Ovary (tissue), 3 donors: Measurements from ENCODE around the gene PROP1.

Experiments used
- CTCF ChIP-seq, 3 donors: fragments of 450-650 bp in 2 of 3; fragments of 200-600 bp in 1 of 3; IDR thresholded peaks; one replicate each; pipeline versions ENCODE4 v1.5.1 to v1.8.0; 2016 to 2022; ENCODE audit warnings: antibody characterized with exemption in 3 of 3, mild to moderate bottlenecking in 1 of 3
- EP300 ChIP-seq: sonication (generic); formaldehyde crosslinking; IDR thresholded peaks from one replicate; pipeline ENCODE4 v1.6.1; 2017; ENCODE audit warnings: antibody characterized with exemption
- POLR2A ChIP-seq: fragments of 450-650 bp; IDR thresholded peaks from one replicate; pipeline ENCODE4 v1.6.1; 2017; ENCODE audit warnings: antibody characterized with exemption, mild to moderate bottlenecking, moderate library complexity
- donor health status: DM: no; HTN: no; CAD: no.

GRCh38 chr5:177966839-177967166 lies 29.2 kb downstream of the PROP1 start:
- TF ChIP-seq CTCF (IDR thresholded peaks at IDR 0.05): no peak
- TF ChIP-seq POLR2A: no peak
- TF ChIP-seq EP300: no peak
